Stimulated activated CD8-positive, alpha-beta memory T cell treated with anti-CD3 and anti-CD28 coated beads, Interleukin-7, amount 100 ng/mL, for 24 hours (primary cell): Measurements from ENCODE around the gene NOTCH1.
"Not testable (repeated sequence)": the region's sequence is repeated elsewhere in the genome, so short reads cannot be mapped to it uniquely, and the experiment has no call there.

ENCODE experiments used
- DNase-seq: peaks from one replicate; pipeline ENCODE4 v3.0.0-alpha.2; 2020; ENCODE audit warnings: low read depth

Gene NOTCH1

GRCh38 chr9:136578915-136579649 is 33.2 kb upstream of the NOTCH1 start:
- no peak for DNase-seq

GRCh38 chr9:136578626-136578914 is 32.7 kb upstream of the NOTCH1 start:
- no peak for DNase-seq

GRCh38 chr9:136577941-136578625 is 32.2 kb upstream of the NOTCH1 start:
- no peak for DNase-seq

- DNase-seq: no peak
Observed at GRCh38 chr9:136576269-136576626, 30.4 kb upstream of the NOTCH1 start.

GRCh38 chr9:136575626-136576268 is 29.9 kb upstream of the NOTCH1 start:
- no peak for DNase-seq

GRCh38 chr9:136574606-136575005 is 28.8 kb upstream of the NOTCH1 start:
- not testable (repeated sequence) for DNase-seq

GRCh38 chr9:136572828-136573625 is 27.2 kb upstream of the NOTCH1 start:
- no peak for DNase-seq

- no peak for DNase-seq
Observed at GRCh38 chr9:136572003-136572827, 26.4 kb upstream of the NOTCH1 start.

- no peak for DNase-seq
Observed at GRCh38 chr9:136571531-136571930, 25.7 kb upstream of the NOTCH1 start.

GRCh38 chr9:136570916-136571315 is 25.1 kb upstream of the NOTCH1 start:
- no peak for DNase-seq

GRCh38 chr9:136570191-136570845 is 24.5 kb upstream of the NOTCH1 start:
- no peak for DNase-seq

GRCh38 chr9:136569526-136570148 is 23.8 kb upstream of the NOTCH1 start:
- no peak for DNase-seq

- DNase-seq: no peak
Observed at GRCh38 chr9:136568288-136569081, 22.6 kb upstream of the NOTCH1 start.

- DNase-seq: no peak
Observed at GRCh38 chr9:136567651-136568287, 21.9 kb upstream of the NOTCH1 start.

GRCh38 chr9:136566901-136567300 is 21.1 kb upstream of the NOTCH1 start:
- DNase-seq: no peak

GRCh38 chr9:136566553-136566895 is 20.7 kb upstream of the NOTCH1 start:
- no peak for DNase-seq

- no peak for DNase-seq
Observed at GRCh38 chr9:136565715-136566552, 20.1 kb upstream of the NOTCH1 start.

GRCh38 chr9:136565086-136565714 is 19.4 kb upstream of the NOTCH1 start:
- no peak for DNase-seq
